BE2C (cell line): ENCODE data around the gene TSPOAP1.

Experiments
- DNase-seq: peaks from one replicate; pipeline ENCODE4 v3.0.0-alpha.2; 2020
- H3K27me3 ChIP-seq: fragments of 250-450 bp; sonication (Bioruptor Pico); 2 replicates; pipeline ENCODE4 v1.5.1; 2020; ENCODE audit warnings: mild to moderate bottlenecking
- H3K36me3 ChIP-seq: fragments of 250-450 bp; sonication (Bioruptor Pico); 2 replicates; pipeline ENCODE4 v1.5.1; 2020; ENCODE audit warnings: mild to moderate bottlenecking
- H3K4me1 ChIP-seq: fragments of 250-450 bp; sonication (Bioruptor Pico); 2 replicates; pipeline ENCODE4 v1.5.1; 2020
- H3K4me3 ChIP-seq: 2 replicates; pipeline ENCODE4 v1.5.1; 2011; ENCODE audit warnings: low read depth, low read length
- H3K9me3 ChIP-seq: fragments of 250-450 bp; sonication (Bioruptor Pico); 2 replicates; pipeline ENCODE4 v1.5.1; 2020
- CTCF ChIP-seq: IDR thresholded peaks from 2 replicates; pipeline ENCODE4 v1.5.1; 2012; ENCODE audit warnings: mild to moderate bottlenecking, low read depth, low read length

Gene TSPOAP1

GRCh38 chr17:58324056-58324408, 4.6 kb downstream of the TSPOAP1 start:
- Histone ChIP-seq H3K4me3 (peak overlapping the region; percentile 64), H3K4me1 (peaks cover 8% of the 10 kb centered on the region), H3K36me3 (no peaks in the 10 kb centered on the region), H3K9me3 (no peaks in the 10 kb centered on the region), H3K27me3 (no peaks in the 10 kb centered on the region)
- no peak for TF ChIP-seq CTCF
- DNase-seq, result no peak

GRCh38 chr17:58323366-58324055, 5.1 kb downstream of the TSPOAP1 start:
- no peaks in the 10 kb centered on the region for H3K27me3 ChIP-seq
- no peak for TF ChIP-seq CTCF
- DNase-seq, result no peak
- H3K36me3 ChIP-seq, result no peaks in the 10 kb centered on the region
- peak overlapping the region; percentile 64 for H3K4me3 ChIP-seq
- H3K4me1 ChIP-seq, result peaks cover 3% of the 10 kb centered on the region; the same call in 1 of the 2 replicates
- H3K9me3 ChIP-seq, result no peaks in the 10 kb centered on the region

GRCh38 chr17:58322581-58323185, 5.9 kb downstream of the TSPOAP1 start:
- Histone ChIP-seq H3K9me3 (no peaks in the 10 kb centered on the region), H3K4me3 (no peak overlapping the region), H3K4me1 (peaks cover 3% of the 10 kb centered on the region; the same call in 1 of the 2 replicates), H3K36me3 (no peaks in the 10 kb centered on the region), H3K27me3 (no peaks in the 10 kb centered on the region)
- no peak for DNase-seq
- TF ChIP-seq CTCF, result no peak

- Histone ChIP-seq H3K27me3 (no peaks in the 10 kb centered on the region), H3K9me3 (no peaks in the 10 kb centered on the region), H3K4me3 (no peak overlapping the region), H3K4me1 (peaks cover 3% of the 10 kb centered on the region; the same call in 1 of the 2 replicates), H3K36me3 (no peaks in the 10 kb centered on the region)
- TF ChIP-seq CTCF, result no peak
- no peak for DNase-seq
Observed at GRCh38 chr17:58321571-58322525, 6.7 kb downstream of the TSPOAP1 start.

GRCh38 chr17:58320570-58321323, 7.8 kb downstream of the TSPOAP1 start:
- no peak for DNase-seq
- H3K36me3 ChIP-seq, result no peaks in the 10 kb centered on the region
- no peaks in the 10 kb centered on the region for H3K9me3 ChIP-seq
- peaks cover 3% of the 10 kb centered on the region; the same call in 1 of the 2 replicates for H3K4me1 ChIP-seq
- H3K4me3 ChIP-seq, result no peak overlapping the region
- no peak for TF ChIP-seq CTCF
- H3K27me3 ChIP-seq, result no peaks in the 10 kb centered on the region
